ENCODE results near the gene CLEC4M.
"Not testable (repeated sequence)": the region's sequence is repeated elsewhere in the genome, so short reads cannot be mapped to it uniquely, and the experiment has no call there.

CLEC4M gene

DNA sequence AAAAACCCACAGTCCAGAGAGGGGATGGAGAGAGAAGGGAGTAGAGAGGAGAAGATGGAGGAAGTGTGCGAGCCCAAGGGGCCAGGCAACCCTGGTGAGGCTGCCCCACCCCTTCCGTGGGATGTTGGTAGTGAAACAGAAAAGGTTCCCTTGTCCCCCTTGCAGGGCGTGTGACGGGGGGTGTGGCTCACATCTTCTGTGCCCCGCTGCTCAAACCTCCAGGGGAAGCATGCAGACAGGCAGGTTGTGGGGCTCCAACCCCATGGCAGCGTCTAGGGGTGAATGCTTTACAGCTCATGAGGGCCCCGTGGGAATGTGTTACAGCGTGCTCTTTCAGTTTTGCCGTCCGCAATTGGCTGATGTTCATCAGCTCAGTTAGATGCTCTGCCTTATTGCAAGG is 52.3 kb downstream of the CLEC4M start:
- Histone ChIP-seq H4K20me1 (ENCODE audit: insufficient read depth, low read length) (no peaks in the 10 kb centered on the region), H2AFZ (ENCODE audit: low read length) (no peak overlapping the region), H3K27me3 (ENCODE audit: insufficient read depth, low read length) (0 out of 2 replicates have a peak, but pooled peaks cover 2% of the 10 kb centered on the region), H3K9me3 (ENCODE audit: low read length) (no peaks in the 10 kb centered on the region), H3K4me1 (ENCODE audit: insufficient read depth, low read length, severe bottlenecking) (no peaks in the 10 kb centered on the region), H3K27ac (ENCODE audit: low read depth, low read length, poor library complexity, severe bottlenecking) (no peak overlapping the region), H3K4me2 (ENCODE audit: low read length) (no peak overlapping the region), H3K4me3 (ENCODE audit: low read depth, low read length, poor library complexity, severe bottlenecking) (no peak overlapping the region), H3F3A (ENCODE audit: insufficient read depth, low read length) (no peaks in the 10 kb centered on the region), H3K36me3 (ENCODE audit: insufficient read depth, low read length) (no peaks in the 10 kb centered on the region), H3K9ac (ENCODE audit: low read length) (no peak overlapping the region), H3K9me2 (ENCODE audit: low read depth, low read length) (no peaks in the 10 kb centered on the region), H3K79me2 (ENCODE audit: insufficient read depth, low read length) (no peaks in the 10 kb centered on the region)
- no peak for TF ChIP-seq EZH2 (IDR thresholded peaks at IDR 0.05; ENCODE audit: borderline replicate concordance, low read length)
- TF ChIP-seq, protein P1, sequence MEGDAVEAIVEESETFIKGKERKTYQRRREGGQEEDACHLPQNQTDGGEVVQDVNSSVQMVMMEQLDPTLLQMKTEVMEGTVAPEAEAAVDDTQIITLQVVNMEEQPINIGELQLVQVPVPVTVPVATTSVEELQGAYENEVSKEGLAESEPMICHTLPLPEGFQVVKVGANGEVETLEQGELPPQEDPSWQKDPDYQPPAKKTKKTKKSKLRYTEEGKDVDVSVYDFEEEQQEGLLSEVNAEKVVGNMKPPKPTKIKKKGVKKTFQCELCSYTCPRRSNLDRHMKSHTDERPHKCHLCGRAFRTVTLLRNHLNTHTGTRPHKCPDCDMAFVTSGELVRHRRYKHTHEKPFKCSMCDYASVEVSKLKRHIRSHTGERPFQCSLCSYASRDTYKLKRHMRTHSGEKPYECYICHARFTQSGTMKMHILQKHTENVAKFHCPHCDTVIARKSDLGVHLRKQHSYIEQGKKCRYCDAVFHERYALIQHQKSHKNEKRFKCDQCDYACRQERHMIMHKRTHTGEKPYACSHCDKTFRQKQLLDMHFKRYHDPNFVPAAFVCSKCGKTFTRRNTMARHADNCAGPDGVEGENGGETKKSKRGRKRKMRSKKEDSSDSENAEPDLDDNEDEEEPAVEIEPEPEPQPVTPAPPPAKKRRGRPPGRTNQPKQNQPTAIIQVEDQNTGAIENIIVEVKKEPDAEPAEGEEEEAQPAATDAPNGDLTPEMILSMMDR (IDR thresholded peaks at IDR 0.05; ENCODE audit: low read length), result no peak

DNA sequence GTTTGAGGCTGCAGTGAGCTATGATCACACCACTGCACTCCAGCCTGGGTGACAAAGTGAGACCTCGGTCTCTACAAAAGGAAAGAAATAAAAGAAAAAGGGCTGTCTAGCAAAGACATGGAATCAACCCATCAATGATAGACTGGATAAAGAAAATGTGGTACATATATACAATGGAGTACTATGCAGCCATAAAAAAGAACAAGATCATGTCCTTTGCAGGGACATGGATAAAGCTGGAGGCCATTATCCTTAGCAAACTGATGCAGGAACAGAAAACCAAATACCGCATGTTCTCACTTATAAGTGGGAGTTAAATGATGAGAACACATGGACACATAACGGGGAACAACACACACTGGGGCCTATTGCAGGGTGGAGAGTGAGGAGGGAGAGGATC is 53.0 kb downstream of the CLEC4M start:
- not testable (repeated sequence) for H3K79me2 ChIP-seq (ENCODE audit: insufficient read depth, low read length); H2AFZ ChIP-seq (ENCODE audit: low read length); H3F3A ChIP-seq (ENCODE audit: insufficient read depth, low read length); H3K9ac ChIP-seq (ENCODE audit: low read length); H3K27ac ChIP-seq (ENCODE audit: low read depth, low read length, poor library complexity, severe bottlenecking); H4K20me1 ChIP-seq (ENCODE audit: insufficient read depth, low read length); H3K27me3 ChIP-seq (ENCODE audit: insufficient read depth, low read length); H3K36me3 ChIP-seq (ENCODE audit: insufficient read depth, low read length); H3K9me2 ChIP-seq (ENCODE audit: low read depth, low read length); H3K4me2 ChIP-seq (ENCODE audit: low read length); H3K4me3 ChIP-seq (ENCODE audit: low read depth, low read length, poor library complexity, severe bottlenecking); H3K9me3 ChIP-seq (ENCODE audit: low read length); H3K4me1 ChIP-seq (ENCODE audit: insufficient read depth, low read length, severe bottlenecking)

GRCh38 chr19:7817801-7818200 is 54.8 kb downstream of the CLEC4M start:
- Histone ChIP-seq H3K4me3 (ENCODE audit: low read depth, low read length, poor library complexity, severe bottlenecking) (no peak overlapping the region), H3K4me2 (ENCODE audit: low read length) (no peak overlapping the region), H2AFZ (ENCODE audit: low read length) (no peak overlapping the region), H3K4me1 (ENCODE audit: insufficient read depth, low read length, severe bottlenecking) (no peaks in the 10 kb centered on the region), H3F3A (ENCODE audit: insufficient read depth, low read length) (no peaks in the 10 kb centered on the region), H3K27me3 (ENCODE audit: insufficient read depth, low read length) (0 out of 2 replicates have a peak, but pooled peaks cover 7% of the 10 kb centered on the region), H4K20me1 (ENCODE audit: insufficient read depth, low read length) (no peaks in the 10 kb centered on the region), H3K9me2 (ENCODE audit: low read depth, low read length) (no peaks in the 10 kb centered on the region), H3K9me3 (ENCODE audit: low read length) (no peaks in the 10 kb centered on the region), H3K79me2 (ENCODE audit: insufficient read depth, low read length) (no peaks in the 10 kb centered on the region), H3K9ac (ENCODE audit: low read length) (no peak overlapping the region), H3K36me3 (ENCODE audit: insufficient read depth, low read length) (no peaks in the 10 kb centered on the region), H3K27ac (ENCODE audit: low read depth, low read length, poor library complexity, severe bottlenecking) (no peak overlapping the region)
- TF ChIP-seq EZH2 (IDR thresholded peaks at IDR 0.05; ENCODE audit: borderline replicate concordance, low read length), result no peak
- TF ChIP-seq, protein P1 (IDR thresholded peaks at IDR 0.05; ENCODE audit: low read length), result no peak

DNA sequence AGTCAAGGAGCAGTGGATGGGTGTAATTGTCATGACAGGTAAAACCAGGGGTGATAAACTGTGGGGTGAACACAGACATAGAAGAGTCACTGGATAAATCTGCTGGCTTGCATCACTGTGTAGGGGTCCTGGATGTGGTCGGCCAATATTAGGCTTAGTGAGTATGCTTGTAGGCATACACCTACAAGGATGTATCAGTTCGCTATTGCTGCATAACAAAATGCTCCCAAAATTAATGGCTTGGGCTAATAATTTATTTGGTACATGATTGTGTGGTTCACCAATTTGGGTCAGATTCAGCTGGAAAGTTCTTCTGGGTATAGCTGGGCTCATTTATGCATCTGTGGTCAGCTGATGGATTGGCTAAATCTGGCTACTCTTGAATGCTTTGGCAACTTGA is 55.8 kb downstream of the CLEC4M start:
- 0 out of 2 replicates have a peak, but pooled peaks cover 7% of the 10 kb centered on the region for H3K27me3 ChIP-seq (ENCODE audit: insufficient read depth, low read length)
- H3F3A ChIP-seq (ENCODE audit: insufficient read depth, low read length), result no peaks in the 10 kb centered on the region
- no peaks in the 10 kb centered on the region for H4K20me1 ChIP-seq (ENCODE audit: insufficient read depth, low read length)
- H2AFZ ChIP-seq (ENCODE audit: low read length), result no peak overlapping the region
- H3K79me2 ChIP-seq (ENCODE audit: insufficient read depth, low read length), result no peaks in the 10 kb centered on the region
- no peaks in the 10 kb centered on the region for H3K9me3 ChIP-seq (ENCODE audit: low read length)
- H3K4me2 ChIP-seq (ENCODE audit: low read length), result no peak overlapping the region
- TF ChIP-seq, protein P1 (IDR thresholded peaks at IDR 0.05; ENCODE audit: low read length), result no peak
- TF ChIP-seq EZH2 (IDR thresholded peaks at IDR 0.05; ENCODE audit: borderline replicate concordance, low read length), result no peak
- H3K4me1 ChIP-seq (ENCODE audit: insufficient read depth, low read length, severe bottlenecking), result no peaks in the 10 kb centered on the region
- H3K4me3 ChIP-seq (ENCODE audit: low read depth, low read length, poor library complexity, severe bottlenecking), result no peak overlapping the region
- no peak overlapping the region for H3K27ac ChIP-seq (ENCODE audit: low read depth, low read length, poor library complexity, severe bottlenecking)
- H3K36me3 ChIP-seq (ENCODE audit: insufficient read depth, low read length), result no peaks in the 10 kb centered on the region
- H3K9me2 ChIP-seq (ENCODE audit: low read depth, low read length), result no peaks in the 10 kb centered on the region
- H3K9ac ChIP-seq (ENCODE audit: low read length), result no peak overlapping the region
